ENCODE results near the gene GADD45A.
A peak's percentile ranks its signal among the peaks of the same experiment; 100 is the strongest.
"Not testable (repeated sequence)": the region's sequence is repeated elsewhere in the genome, so short reads cannot be mapped to it uniquely, and the experiment has no call there.

The GADD45A gene, protein sequence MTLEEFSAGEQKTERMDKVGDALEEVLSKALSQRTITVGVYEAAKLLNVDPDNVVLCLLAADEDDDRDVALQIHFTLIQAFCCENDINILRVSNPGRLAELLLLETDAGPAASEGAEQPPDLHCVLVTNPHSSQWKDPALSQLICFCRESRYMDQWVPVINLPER

DNA sequence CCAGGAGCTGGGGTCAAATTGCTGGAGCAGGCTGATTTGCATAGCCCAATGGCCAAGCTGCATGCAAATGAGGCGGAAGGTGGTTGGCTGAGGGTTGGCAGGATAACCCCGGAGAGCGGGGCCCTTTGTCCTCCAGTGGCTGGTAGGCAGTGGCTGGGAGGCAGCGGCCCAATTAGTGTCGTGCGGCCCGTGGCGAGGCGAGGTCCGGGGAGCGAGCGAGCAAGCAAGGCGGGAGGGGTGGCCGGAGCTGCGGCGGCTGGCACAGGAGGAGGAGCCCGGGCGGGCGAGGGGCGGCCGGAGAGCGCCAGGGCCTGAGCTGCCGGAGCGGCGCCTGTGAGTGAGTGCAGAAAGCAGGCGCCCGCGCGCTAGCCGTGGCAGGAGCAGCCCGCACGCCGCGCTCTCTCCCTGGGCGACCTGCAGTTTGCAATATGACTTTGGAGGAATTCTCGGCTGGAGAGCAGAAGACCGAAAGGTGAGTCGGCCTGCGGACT is at the start of gene GADD45A:
GADD45A (plus strand) TSS at position 135 of the 491 bp plus-strand sequence; CDS start at position 429, 294 bp downstream.
- DNase-seq = peak; percentile 98

DNA sequence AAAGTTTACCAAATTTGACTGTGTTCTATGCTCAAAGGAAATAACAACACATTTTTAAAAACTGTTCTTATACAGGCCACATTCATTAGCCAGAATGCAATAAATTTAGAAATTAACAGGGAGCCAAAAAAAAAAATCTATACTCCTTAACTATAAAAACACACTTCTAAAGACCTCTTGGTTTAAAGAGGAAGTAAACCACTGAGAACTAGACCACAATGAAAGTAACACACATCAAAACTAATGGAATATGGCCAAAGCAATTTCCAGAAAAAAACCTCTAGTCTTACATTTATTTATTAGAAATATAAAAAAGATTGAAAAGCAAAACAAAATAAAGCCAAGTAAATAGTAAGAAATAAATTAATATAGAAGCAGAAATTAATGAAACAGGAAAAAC is 48.9 kb upstream of the GADD45A start:
- DNase-seq = no peak

DNA sequence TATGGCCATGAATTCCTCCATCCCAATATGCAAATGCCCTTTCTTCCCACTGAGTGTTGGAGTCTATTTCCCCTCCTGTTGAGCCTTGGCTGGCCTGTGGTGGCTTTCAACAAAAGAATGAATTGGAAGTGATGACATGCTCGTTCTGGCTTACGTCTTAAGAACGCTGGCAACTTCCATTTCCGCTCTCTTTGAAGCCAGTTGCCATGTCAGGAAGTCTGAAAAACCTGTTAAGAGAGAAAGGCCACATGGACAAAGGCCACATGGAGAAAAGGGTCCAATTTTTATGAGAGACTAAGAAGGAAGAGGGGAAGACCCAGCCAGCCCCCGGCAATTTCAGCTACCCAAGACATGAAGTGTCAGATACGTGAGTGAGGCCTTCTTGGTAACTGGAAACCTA is 45.6 kb upstream of the GADD45A start:
- DNase-seq = no peak

DNA sequence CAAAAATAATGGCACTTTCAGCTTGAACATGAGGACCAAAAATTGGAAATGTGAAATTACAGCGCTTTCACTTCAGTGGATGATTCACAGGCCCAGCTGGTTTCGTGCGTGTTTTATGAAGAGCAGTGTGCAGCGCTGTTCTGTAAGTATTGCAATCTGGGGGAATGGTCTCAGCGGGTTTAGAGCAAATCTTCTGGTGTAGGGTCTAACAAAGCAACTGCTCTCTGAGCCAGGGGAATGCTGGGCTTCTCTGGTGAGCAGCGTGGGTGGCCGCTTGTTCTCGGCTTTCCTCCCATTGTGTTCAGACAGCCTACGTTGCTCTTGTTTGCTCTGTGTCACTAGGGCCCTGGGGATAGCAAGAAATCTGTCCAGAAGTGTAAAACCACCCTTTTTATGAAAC is 42.4 kb upstream of the GADD45A start:
- no peak for DNase-seq

DNA sequence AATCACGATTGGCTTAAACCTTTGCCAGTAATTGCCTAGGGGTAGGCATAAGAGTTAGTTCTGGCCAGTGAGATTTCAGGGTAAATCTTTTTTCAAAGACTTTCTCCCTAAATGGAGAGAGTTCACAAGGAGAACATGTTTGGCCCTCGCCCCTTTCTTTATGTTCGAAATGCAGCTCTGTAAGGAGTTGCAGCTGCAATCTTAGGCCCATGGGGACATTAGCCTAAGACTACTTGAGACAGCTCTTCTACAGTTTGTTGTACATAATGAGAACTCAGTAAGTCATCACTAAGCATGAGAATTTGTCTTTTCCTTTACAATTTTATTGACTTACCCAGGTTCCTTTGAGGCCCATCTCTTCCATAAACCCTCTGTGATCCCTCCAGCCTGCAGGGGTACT is 40.4 kb upstream of the GADD45A start:
- DNase-seq = no peak

DNA sequence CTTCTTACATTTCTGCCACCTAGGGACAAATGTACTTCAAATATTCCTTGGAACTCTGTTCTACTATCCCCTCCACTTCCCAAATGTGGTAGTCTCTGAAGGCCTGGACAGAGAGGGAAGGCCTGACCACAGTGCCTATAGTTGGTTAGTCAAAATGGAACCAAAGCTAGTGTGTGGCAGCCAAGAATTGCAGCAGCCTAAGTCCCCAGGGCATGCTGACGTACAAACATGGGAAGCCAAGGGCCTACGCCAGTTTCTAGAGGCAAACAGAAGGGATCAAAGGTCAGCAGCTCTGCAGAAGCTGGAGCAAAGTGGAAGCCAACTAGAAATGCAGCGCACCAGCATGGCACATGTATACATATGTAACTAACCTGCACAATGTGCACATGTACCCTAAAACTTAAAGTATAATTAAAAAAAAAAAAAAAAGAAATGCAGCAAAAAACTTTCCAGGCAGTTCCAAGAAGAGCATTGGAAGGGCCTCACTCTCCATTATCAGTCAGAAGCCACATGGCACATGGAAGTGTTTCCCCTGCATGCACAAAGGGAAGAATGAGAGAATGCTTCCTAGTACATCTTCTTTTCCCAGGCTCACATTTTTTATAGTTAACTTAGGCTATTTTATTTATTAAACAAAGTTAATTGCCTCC is 39.4 kb upstream of the GADD45A start:
- DNase-seq = no peak

DNA sequence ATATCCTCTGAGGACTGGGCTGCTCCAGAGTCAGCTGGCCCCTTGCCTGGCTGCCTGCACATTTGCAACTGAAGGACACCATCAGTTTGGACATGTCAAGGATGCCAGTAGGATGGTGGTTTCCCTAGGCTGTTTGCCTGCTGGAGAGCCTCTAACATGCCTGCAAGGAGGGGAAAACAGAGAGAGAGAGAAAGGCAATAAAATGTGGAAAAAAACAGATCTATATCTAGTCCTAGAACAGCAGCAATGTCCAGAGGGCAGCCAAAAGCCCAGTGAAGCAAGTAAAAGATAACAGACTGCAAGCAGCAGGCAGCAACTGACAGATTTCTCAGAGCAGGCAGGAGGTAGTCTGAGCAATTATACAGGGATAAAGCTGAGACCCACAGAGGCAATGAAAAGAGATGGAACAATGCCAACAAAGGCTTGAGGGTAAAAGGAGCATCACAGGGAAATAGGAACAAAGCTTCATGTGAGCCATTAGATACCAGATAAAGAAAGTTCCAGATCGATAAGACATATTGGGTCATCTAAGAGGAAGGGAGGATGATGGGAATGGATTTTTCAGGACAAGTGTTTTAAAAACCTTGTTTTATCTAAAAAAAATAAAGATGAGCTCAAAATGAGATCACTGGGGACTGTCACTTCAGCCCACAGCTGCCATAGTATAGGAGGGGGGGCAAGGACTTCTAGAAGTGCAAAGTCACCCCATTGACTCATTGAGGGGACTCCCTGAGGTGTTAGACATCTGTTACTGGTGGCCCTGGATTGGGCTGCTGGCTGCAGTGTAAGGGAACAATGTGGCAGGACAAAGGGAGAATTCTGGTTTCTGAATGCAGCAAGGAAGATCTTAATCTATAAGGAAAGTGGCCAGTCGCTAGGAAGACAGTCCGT is 38.6 kb upstream of the GADD45A start:
- peak; percentile 16 for DNase-seq

DNA sequence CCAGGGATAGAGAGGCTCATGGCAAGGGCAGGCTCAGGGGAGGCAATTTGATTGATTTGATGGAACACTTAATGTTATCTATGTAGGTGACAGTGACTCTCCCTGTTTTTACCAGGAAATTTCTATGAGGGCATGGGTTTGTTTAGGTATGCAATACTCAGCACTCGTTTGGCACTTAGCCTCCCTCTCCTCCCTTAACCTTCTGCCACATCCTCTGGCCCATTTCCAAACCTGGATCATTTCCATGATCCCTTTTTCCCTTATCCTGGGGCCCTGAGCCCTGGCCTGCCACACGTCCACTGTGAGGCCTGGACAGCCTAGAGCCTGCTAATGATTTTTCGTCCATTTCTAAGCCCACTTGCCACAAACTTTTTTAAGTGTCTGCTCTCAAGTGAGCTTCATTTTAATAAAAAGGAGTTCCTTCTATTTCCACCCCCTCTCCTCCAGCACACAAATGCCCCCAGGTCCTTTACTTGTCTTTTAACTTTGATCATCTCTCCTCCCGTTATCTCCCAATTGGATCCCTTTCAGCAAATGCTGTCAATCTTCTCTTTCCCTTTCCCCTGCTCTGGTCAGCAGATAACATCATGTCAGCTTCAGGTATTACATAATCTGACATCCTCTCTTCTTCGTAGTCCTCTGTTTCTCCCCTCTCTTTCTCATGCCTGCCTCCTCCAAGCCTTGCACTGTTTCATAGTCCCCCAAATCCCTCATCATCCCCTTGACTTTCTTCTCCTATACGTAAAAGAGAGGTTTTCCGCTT is 37.8 kb upstream of the GADD45A start:
- DNase-seq = no peak

DNA sequence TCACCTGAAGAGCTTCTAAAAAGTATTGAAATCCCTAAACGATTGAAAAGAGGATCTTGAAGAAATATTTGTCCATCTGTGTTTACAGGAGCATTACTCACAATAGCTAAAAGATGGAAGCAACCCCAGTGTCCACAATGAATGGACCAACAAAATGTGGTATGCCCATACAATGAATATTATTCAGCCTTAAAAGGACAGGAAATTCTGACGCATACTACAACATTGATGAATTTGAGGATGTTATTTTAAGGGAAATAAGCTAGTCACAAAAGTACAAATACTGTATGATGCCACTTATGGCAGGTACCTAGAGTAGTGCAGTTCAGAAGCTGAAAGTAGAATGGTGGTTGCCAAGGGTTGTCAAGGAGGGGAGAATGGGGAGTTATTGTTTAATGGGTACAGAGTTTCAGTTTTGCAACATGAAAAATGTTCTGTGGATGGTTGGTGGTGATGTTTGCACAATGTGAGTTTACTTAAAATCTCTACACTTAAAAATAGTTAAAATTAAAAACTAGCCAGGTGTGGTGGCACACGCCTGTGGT is 37.1 kb upstream of the GADD45A start:
- no peak for DNase-seq

DNA sequence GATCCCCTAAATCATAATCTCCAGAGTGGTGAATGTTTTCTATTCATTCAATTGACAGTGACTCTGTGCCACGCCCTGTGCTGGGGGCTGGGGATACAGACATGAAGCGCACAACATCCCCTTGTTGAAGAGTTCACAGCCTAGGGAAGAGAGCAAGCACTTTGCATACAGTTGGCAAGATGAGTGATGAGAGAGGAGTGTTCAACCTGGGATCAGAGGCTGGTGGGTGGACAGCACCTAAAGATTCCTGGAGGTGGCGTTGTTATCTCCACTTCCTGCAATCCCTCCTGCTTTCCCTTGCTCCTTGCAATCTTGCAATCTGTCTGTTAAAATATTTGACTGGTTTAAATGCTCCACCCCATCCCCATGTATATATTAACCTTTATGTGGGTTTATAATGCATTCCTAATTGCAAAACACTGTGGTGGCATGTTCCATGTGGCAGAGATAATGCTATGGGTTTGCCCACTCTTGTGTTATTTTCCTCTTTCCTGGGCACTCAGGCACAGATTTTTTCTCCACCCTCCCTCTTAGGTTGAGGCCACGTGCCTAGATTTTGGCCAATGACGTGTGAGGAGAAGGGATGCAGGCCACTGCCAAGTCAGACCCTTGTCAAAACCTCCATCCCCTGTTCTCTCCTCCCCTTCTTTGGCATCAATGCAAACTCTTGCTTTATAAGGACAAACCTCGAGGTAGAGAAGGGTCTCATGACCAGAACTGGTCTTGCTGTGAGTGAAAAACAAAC is 36.2 kb upstream of the GADD45A start:
- no peak for DNase-seq

DNA sequence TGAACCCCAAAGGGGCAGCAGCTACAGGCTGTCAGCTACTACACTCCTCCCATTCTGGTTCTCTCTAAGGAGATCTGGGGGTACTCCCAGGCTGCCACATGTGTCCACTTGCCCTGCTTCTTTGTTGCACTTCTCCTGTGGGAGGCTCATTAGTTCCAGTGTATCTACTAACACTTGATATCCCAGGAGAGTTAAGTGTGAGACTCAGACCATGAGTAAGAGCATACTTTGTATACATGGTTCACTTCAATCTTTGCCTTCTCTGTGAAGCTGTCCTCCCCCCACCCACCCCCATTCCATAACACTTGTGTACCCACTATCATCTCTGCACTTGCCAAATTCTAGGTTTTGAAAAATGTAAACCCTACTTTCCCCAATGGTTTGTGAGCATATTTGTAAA is 34.9 kb upstream of the GADD45A start:
- no peak for DNase-seq

DNA sequence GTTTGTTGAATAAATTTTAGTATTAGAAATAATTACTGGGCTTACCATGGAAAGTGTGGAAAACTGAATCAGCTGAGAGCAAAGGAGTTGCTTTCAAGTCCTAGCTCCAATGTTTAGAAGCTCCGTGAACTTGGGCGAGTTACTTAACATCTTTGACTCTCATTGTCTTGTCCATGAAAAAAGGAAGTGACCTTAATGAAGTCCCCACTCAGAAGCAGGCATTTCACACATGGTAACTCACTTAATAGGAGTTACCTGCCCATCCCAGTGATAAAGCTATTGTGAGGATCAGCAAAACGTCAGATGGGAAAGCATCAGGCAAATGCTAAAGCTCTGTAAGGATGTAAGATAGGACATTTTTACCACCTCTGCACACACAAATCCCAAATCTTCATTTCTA is 34.0 kb upstream of the GADD45A start:
- DNase-seq = no peak

DNA sequence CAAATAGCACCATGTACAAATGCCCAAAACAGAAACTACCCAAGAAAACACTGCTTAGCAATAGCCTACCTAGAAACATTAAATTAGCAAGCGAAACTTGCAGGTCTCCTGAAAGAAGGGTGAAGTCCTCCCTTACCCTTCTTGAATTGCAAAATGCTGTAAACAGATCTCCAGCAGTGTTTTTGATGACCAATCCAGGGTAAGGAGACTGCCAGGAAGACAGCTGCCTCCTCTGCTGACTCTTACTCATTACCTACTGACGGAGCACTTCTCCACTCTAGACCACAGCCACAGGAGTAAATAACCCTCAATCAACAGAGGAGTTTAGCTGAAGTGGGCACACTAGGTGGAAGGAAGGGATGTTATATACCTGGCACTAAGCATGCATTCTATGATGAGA is 32.2 kb upstream of the GADD45A start:
- peak; percentile 22 for DNase-seq

DNA sequence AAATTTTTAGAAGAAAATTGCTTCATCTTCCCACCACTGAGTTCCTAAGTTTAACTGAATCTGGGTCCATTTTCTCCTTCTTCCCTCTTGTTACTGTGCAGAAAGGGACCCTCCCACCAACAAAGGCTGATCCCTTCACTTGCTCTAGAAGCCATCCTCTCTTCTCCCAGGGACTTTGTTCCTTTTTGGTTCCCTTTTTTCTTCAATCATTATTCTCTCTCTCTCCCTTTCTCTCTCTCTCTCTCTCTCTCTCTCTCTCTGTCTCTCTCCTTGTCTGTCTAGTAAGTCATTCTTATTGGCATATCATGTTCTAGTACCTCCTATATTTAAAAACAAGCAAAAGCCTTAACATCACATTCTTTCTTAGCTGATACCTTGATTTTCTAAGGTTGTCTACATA is 31.7 kb upstream of the GADD45A start:
- DNase-seq = no peak

DNA sequence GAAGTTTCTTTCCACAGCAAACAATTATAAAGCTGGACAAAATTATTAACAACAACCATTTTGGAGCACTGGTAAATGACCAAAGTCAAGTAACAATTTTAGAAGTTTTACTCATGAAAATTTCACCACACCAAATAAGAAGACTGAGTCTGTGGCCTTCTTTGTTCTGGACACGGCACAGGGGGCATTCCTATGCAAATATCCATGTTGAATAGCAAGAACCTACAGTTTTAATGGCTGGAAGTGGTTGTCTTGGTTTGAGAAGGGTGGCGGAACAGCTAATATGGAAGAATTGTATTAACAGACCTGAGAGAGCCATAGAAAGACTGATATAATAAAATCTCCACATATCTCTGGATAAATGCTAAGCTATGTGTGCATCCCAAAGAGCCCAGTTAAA is 29.4 kb upstream of the GADD45A start:
- DNase-seq = no peak

DNA sequence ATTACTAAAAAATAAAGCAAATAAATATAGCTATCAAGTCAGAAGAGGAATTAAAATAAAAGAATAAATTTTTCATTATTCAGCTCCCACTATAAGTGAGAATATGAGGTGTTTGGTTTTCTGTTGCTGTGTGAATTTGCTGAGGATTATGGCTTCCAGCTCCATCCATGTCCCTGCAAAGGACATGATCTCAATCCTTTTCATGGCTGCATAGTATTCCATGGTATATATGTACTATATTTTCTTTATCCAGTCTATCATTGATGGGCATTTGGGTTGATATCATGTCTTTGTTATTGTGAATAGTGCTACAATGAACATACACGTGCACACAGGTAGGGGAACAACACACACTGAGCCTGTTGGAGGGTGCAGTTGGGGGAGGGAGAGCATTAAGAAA is 27.8 kb upstream of the GADD45A start:
- DNase-seq = not testable (repeated sequence)

DNA sequence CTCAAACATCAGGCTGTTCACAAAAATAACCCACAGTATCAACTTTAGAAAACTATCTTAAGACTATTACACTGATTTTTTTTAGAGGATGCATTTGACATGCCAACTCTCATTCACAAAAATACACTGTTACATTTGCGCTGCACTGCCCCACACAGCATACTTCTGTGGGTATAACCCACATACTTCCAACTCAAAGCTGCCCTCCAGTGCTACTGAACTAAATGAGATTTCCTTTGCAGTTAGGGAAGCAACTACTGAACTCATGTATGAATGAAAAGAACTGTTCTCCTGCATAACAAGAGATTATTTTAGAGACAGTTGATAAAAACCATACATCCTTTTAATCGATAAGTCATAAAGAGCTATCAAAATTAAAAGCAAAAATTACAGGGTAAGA is 25.8 kb upstream of the GADD45A start:
- no peak for DNase-seq

DNA sequence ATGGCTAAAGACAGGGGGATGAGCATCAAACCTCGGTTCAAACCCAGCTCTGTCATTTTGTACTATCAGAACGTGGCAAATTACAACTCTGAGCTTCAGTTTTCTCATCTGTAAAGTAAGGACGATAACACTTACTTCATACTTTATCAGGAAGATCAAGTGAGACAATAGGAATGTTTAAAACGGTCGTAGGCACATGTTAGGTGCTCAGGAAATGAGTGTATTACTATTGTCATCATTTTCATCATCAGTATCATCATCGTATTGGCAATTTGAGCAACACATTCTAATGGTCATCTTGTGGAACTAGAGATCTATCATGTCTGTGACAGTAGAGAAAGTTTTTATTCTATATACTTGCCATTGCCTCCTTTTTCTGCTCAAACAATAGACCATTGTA is 22.1 kb upstream of the GADD45A start:
- DNase-seq = no peak

DNA sequence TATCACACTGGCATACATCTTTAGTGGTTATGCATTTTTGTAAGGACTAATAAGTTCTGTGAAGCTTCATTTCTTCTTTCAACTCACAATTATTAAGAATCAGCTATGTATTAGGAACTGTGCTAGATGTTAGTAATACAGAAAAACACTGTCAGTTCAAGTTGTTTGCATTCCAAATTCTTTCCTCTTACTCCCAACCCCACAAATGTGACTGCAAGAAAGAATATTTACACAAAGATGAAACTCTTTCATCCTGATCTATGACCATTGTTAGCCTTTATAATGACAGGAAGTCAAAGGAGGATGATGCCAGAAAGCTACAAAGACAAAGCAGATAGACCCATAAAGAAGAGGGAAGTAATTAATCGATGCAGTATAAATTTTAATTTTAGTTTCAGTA is 21.0 kb upstream of the GADD45A start:
- no peak for DNase-seq

DNA sequence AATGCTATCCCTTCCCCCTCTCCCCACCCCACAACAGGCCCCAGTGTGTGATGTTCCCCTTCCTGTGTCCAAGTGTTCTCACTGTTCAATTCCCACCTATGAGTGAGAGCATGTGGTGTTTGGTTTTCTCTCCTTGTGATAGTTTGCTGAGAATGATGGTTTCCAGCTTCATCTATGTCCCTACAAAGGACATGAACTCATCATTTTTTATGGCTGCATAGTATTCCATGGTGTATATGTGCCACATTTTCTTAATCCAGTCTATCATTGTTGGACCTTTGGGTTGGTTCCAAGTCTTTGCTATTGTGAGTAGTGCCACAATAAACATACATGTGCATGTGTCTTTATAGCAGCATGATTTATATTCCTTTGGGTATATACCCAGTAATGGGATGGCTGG is 19.7 kb upstream of the GADD45A start:
- DNase-seq = not testable (repeated sequence)

DNA sequence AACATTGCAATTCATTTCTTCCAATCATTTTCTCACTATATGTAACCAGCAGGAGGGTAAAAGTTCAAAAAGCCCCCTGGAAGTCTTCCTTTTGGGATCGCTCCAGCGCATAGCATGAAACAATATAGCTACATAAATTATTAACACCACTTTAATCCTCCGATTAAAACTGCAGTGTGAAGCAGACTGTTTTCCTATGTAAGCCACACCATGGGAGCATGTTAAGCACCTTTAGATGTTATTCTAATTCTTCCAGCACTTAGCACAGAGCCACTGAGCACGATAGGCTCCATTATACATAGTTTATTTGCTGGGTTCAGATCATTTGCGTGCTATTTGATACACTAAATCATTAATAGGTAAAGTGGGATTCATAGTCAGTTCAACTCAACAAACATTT is 18.4 kb upstream of the GADD45A start:
- no peak for DNase-seq

DNA sequence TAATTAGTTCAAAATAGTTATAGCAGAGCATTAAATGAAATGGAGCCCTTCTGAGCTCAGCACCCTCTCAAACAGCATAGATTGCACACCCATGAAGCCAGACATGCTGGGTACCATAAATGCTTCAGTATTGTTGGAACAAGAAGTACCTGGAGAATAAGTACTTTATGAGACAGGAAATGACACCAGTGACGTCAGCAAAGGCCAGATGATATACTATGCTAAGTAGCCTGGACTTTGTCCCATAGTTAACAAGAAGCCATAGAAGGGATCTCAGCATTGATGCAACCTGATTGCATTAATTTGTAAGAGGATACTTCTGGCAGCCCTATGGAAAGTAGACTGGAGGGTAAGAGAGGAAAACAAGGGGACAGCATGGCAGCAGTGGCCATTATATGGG is 16.3 kb upstream of the GADD45A start:
- no peak for DNase-seq
